HL-60 (cell line): ENCODE measurements around the gene CNTNAP2.

Experiments
- CTCF ChIP-seq: IDR thresholded peaks from one replicate; pipeline ENCODE4 v1.5.1; 2011; ENCODE audit warnings: low read length, control low read depth, inconsistent platforms; ENCODE audit not compliant: insufficient read depth
- GABPA ChIP-seq: IDR thresholded peaks from 2 replicates; pipeline ENCODE4 v1.6.1; 2012; ENCODE audit warnings: low read depth
- POLR2AphosphoS5 ChIP-seq: IDR thresholded peaks from 2 replicates; pipeline ENCODE4 v1.6.1; 2012; ENCODE audit warnings: low read depth

- TF ChIP-seq GABPA (no peak), CTCF (no peak), POLR2AphosphoS5 (no peak)
Observed at GRCh38 chr7:148410905-148411304, 2294.3 kb downstream of the CNTNAP2 start.
